ENCODE results near the gene HELZ2.

Gene HELZ2

DNA sequence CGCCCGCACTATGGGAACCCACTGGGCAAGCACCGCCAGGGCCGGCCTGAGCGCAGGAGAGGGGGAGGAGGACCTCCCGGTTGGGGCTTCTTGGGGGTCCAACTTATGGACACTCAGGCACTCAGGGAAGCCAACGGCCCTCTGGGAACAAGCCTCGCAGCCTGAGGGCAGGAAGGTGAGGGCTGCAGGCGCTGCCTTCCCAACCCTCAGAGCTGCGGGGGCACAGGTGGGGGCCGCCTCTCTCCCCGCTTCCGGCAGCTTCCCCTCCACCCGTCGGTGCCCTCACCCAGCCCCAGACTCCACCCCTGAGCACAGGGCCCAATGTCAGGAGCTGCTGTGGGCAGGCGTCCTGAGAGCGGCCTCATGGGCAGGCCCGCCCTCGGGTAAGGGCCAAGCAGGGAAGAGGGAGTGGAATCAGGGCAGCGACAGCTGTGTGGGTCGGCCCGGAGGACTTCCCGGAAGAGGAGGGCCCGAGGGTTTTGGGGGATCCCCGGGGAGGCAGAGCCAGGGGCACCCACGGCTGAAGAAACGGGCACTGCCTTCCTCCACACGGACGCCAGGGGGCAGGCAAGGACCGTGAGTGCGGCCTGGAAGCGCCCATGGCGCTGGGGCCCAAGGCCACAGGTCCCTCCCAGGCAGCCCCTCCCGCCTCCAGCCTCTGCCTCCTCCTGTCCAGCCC is 36.4 kb downstream of the HELZ2 start:
- peak; percentile 68 for DNase-seq

DNA sequence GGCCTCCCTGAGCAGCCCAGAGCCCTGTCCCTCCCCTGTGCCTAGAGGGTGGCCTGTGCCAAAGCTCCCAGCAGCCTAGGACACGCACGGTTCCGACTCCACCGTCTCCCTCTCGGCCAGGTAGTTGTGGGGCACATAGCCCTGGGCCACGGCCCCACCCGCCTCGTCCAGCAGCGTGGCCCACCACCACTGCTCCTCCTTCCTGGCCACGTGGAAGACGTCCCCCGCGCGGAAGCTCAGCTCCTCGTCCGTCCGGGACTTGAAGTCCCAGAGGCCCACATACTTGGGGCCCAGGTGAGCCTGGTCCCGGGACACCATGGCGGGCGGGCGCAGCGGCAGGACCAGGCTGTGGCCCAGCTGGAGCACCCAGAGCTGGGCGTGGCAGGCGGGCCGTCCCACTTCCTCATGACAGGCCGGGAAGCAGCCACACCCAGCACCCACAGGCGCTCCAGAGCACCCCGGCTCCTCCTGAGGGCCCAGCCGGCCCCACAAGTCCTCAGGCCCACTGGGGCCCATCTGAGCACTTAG is 37.0 kb downstream of the HELZ2 start, which contains the start of gene PTK6:
Gene PTK6, minus strand, starts transcription at position 380 of the 528 bp plus-strand sequence. Its CDS starts 62 bp downstream, at position 318.
- no peak for DNase-seq

DNA sequence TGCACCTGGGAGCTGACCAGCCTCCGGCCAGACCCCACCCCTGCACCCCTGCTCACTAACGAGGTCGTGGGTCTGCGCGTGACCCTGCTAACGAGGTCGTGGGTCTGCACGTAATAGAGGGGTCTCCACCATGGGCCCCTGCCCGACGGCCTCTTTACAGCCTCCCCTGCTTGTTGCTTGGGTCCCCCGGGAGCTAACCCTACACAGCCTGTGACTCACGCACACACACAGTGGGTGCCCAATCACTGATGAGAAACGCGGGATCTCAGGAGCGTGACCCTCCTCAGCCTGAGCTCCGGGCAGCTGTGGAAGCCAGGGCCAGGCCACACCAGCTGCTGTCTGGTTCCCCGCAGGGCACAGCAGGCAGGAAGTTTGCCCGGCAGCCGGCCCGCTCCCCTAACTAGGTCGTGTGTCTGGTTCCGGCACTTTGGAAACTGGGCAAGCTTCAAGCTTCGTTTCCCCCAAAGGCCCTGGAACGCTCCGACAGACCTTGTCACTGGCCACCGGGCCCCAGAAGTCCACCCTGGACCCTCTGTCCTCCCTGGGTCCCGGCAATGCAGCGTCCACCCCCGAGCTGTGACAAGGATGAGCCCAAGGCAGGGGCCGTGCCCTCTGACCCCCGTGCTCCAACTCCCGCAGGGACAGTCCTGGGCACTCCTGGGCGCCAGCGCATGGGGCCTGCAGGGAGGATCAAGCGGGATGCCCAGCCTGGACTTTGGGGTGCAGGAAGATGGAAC is 37.6 kb downstream of the HELZ2 start:
- DNase-seq, result no peak

DNA sequence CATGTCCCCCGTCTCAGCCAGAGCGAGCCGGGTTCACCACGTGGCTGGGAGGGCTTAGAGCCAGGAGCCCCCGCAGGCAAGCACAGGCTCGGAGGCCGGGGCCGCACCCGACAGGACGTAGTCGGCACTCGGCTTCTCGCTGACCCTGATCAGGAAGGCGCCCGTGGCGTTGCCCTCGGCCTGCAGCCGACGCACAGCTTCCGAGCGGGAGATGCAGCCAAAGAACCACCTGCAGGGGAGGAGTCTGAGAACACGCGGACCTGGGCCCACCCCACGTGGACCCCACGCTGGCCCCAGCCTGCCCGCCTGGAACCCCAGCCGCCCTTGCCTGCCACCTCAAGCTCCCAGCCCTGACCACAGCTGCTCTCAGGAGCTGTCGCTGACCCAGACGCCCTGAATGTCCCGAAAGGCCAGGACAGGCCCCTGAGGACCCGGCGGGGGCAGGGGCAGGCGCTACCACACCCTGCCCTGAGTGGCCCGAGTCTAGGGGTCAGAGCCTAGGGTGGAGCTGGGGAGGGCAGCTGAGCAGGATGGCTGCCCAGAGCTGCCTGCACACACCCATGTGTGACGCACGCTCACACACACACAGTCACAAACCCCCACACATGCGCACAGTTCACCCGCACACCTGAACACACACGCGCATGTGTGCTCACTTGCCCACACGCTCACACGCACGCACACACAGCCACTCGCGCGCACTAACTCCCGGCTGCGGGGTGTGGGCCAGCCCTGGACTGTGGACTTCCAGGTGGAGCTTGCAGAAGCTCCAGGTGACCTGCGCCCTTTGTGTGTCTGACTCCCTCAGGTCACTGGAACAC is 39.0 kb downstream of the HELZ2 start:
- peak; percentile 23 for DNase-seq

DNA sequence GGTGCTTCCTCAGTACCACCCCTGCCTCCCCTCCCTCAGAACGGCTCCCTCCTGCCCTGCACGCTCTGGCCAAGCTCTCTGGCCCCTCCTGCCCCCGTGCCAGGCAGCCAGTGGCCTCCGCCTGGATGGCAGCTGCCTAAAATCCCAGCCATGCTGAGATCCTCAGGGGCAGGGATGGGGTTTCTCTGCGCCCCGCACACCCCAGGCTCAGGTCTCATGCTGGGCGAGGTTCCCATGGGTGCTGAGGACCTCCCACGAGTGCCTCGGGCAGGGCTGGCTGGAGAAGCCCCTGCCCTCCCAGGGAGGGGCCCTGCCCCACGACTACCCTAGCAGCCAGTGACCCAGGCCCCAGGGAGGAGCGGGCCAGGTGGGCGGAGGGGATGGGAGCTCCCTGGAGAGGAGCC is 39.6 kb downstream of the HELZ2 start:
- no peak for DNase-seq

DNA sequence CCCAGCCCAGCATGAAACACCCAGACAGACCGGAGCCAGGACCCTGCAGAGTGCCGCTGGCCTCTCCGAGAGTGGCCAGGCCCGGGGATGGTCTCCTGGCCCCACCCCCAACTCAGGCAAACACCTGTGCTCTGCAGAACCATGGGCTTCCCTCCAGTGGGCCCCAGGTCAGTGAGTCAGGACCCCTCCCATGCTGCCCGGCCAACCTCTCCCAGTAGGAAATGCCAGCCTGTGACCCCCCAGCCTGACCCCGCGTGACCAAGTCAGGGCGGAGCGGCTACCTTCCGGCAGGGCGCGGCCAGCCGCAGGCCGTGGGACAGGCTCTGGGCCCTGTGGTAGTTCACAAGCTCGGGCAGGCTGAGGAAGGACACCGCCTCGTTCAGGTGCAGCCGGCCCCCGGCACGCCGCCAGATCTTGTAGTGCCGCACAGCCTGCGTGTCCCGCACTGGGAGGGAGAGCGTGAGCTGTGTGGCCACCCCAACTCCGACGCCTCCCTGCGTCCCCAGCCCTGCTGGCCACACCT is 40.1 kb downstream of the HELZ2 start:
- no peak for DNase-seq

DNA sequence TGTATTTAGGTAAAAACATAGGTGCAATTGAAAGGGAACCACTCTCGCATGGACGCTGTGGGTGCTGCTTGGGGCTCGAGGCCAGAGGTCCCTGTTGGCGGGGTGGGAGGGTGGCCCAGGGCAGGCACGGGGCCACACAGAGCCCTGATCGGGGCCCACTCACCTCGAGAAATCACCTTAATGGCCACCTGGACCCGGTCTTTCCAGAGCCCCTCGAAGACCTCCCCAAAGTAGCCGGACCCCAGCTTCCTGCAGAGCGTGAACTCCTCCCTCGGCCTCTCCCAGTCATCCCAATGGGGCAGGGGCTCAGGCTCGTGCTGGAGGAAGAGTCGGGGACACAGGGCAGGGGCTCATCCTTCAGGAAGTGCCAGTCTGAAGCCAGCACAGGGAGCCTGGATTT is 40.7 kb downstream of the HELZ2 start:
- DNase-seq, result no peak

DNA sequence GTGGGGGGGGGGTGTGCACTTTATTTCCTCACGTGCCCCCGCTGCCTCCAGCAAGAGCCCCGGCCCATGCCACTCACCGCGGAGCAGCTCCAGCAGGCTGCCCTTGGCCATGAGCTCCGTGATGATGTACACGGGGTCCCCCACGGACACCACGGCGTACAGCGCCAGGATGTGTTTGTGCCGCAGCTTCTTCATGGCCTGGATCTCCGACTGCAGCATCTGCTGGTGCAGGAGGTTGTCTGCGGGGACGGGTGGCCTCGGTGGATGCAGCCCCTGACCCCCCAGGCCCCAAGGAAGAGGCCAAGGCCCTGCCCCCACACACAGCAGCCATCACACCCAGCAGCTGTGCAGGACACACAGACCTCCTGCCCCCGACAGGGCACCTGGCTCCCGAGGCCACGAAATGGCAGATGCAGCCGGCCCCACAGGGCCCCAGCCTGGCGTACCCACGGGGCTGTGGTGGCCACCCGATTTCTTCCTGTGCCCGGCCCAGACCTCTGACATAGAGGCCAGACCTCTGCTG is 41.5 kb downstream of the HELZ2 start:
- DNase-seq, result no peak

DNA sequence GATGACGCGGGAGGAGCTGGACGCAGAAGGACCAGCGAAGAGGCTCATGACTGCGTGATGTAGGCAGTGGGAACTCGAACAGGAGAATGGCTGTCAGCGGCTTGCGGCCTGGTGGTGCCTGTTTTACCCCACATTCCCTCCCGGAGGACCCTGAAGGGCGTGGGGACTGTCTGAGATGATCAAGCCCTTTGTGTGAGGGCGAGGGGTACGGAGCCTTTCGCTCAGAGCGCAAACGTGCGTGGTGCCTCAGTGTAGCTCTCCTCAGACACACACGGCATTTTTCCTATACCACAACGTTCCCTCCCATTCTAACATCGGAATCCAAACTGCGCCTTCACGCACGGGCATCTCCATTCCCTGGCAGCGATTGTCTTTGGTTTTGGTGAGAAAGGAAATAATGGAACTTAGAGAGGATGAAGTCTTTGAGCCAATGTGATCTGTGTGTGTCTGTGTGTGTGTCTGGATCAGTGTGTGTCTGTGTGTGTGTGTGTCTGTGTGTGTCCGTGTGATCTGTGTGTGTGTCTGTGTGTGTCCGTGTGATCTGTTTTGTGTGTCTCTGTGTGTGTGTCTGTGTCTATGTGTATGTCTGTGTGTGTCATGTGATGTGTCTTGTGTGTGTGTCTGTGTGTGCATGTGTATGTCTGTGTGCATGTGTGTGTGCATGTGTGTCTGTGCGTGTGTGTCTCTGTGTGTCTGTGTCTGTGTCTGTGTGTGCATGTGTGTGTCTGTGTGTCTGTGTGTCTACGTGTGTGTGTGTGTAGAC is 42.2 kb downstream of the HELZ2 start:
- DNase-seq, result no peak

DNA sequence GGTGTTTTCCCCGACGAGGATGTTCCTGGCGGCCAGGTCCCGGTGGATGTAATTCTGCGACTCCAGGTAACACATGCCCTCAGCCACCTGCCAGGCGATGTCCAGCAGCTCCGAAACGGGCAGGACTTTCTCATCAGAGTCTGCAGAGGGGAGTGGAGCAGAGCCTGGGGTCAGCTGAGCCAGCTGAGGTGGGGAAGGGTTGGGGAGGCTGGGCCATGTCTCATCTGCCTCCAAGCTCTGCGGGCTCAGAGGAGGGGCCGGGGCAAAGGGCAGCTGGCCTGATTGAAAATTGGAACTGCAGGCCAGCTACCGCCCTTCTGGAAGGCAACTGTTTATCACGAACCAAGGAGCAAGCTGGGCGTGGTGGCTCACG is 43.3 kb downstream of the HELZ2 start:
- DNase-seq, result no peak

DNA sequence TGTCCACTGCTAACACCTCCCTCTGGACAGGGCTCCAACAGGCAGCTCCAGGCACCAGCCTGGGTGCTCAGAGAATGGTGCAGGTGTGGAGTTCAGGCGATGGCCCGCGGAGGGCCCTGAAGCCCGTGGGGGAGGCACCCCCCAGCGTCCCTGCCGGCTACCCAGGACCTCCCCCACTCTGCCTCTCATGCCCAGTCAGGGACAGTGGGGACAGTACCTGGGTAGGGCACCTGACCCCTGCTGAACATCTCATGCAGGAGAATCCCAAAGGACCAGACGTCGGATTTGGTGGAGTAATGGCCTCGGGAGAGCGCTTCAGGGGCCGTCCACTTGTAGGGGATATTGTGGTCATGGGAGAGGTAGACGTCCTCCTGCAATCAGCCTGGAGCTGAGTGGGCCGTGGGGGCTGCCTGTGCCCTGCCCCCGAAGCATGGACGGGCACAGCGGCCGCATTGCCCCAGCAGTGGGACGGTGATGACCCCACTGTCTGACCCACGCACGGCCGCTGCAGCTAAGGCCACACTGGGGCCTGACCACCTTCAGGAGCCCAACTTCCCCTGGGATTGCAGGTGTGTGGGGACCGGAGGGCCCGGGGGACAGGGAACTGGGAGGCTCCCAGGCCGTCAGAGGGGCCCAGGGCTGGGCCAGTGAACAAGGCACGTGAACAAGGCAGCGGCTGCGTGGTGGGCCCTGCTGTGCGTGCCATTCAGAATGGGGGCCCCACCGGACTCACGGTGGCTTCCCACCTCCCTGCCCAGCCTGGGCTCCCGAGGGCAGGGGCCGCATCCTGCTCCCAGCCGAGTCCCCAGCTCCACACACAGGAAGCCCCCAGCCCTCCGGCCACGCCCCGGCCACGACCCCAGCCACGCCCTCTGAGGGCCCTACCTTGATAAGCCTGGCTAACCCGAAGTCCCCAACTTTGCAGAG is 43.9 kb downstream of the HELZ2 start:
- no peak for DNase-seq

DNA sequence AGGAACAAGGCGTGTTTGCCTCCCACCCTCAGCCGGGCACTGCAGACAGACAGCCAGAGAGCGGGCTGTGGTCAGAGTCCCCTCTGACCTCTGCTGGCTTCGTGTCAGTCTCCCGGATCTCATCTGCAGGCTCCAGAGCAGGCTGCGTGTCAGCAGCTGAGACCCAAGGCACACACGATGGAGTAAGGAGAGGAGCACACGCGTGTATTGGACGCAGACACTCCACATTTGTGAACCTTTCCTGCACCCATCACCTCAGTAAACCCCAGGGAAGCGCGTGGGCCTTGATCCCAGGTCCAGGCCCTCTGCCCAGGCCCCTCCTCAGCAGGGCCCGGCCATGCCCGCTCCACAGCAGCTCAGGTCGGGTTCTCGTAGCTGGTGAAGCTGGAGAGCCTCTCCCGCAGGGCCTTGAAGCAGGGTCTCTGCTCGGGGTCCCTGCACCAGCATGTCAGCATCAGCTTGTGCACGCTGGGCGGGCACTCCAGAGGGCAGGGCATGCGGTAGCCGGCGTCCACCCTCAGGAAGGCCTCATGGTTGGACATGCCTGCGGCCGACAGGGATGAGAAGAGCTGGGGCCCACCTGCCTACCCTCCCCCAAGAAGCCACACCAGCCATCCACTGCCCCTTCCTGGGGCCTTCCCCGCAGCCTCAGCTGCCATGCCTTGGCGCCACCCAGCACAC is 44.7 kb downstream of the HELZ2 start:
- no peak for DNase-seq

DNA sequence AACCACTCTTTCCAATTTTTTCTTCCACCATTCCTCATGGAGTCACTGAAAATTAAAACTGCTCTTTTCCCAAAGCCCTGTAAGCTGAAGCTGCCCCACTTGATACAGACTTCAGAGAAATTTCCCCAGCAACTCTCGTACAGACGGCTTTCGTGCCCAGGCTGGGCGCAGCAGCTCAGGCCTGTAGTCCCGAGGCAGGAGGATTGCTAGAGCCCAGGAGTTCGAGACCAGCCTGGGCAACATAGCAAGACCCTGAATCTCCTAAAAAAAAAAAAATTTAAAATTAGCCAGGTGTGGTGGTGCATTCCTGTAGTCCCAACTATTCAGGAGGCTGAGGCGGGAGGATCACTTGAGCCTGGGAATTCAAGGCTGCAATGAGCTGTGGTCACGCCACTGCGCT is 46.9 kb downstream of the HELZ2 start:
- DNase-seq, result no peak

DNA sequence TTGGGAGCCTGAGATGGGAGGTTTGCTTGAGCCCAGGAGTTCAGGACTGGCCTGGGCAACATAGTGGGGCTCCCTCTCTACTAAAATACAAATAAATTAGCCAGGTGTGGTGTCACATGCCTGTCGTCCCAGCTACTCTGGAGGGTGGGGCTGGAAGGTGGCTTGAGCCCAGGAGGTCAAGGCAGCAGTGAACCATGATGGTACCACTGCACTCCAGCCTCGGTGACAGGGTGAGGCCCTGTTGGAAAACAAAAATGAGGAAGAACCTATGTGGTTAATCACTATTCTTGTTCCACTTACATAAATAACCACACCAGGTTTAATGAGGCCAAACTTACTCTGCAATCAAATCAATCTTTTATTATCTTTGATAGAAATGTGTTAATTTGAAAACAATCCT is 48.1 kb downstream of the HELZ2 start:
- no peak for DNase-seq

DNA sequence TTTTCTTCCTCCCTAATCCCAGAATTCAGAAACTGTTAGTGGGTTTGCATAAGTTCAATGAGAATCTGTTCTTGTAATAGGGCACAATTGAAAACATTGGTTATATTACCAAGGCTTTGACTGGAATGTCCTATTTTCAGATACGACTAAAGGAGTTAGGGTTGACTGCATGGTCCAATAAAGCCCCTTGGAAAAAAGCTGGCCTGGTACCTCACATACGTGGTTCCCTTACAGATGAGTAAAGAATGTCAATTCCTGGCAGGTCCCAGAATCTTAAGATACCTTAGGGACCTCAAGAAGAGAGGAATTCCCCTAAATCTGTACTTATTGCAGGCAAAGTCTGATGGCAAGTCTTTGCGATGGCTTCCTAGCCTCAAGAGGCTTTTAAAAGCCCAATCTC is 48.9 kb downstream of the HELZ2 start:
- no peak for DNase-seq

Measured in NCI-H526 treated with DMSO at 0.1 percent for 48 hours (cell line).